HL-60 (cell line): ENCODE results near the gene VDR.

Experiments
- DNase-seq, 2 experiments: peaks; one replicate each; pipeline ENCODE4 v3.0.0-alpha.2; 2010 to 2020; ENCODE audit warnings: low read depth in 1 of 2, low spot score in 1 of 2
- H3K27ac ChIP-seq: fragments of 250-450 bp; sonication (Bioruptor Pico); replicated peaks from 2 replicates; pipeline ENCODE4 v1.5.1; 2020; ENCODE audit warnings: mild to moderate bottlenecking, moderate library complexity
- H3K27me3 ChIP-seq: fragments of 250-450 bp; sonication (Bioruptor Pico); 2 replicates; pipeline ENCODE4 v1.5.1; 2021; ENCODE audit warnings: mild to moderate bottlenecking, moderate library complexity; ENCODE audit not compliant: insufficient read depth, poor library complexity, severe bottlenecking
- H3K4me3 ChIP-seq: replicated peaks from 2 replicates; pipeline ENCODE4 v1.5.1; 2011; ENCODE audit warnings: mild to moderate bottlenecking, control low read depth, low read length; ENCODE audit not compliant: insufficient read depth
- GABPA ChIP-seq: IDR thresholded peaks from 2 replicates; pipeline ENCODE4 v1.6.1; 2012; ENCODE audit warnings: low read depth
- POLR2AphosphoS5 ChIP-seq: IDR thresholded peaks from 2 replicates; pipeline ENCODE4 v1.6.1; 2012; ENCODE audit warnings: low read depth
- SPI1 ChIP-seq: IDR thresholded peaks from 2 replicates; pipeline ENCODE4 v1.6.1; 2012; ENCODE audit warnings: low read depth, mild to moderate bottlenecking, borderline replicate concordance
- TF ChIP-seq, protein P1 (sequence below): IDR thresholded peaks from 2 replicates; pipeline ENCODE4 v1.6.1; 2012; ENCODE audit warnings: low read depth; ENCODE audit not compliant: insufficient replicate concordance
- TF ChIP-seq, protein P2 (sequence below): IDR thresholded peaks from one replicate; pipeline ENCODE4 v1.5.1; 2011; ENCODE audit warnings: low read length, control low read depth, inconsistent platforms; ENCODE audit not compliant: insufficient read depth

Gene VDR

GRCh38 chr12:47935184-47935583 lies 30.4 kb upstream of the VDR start:
- Histone ChIP-seq H3K4me3 (no peak overlapping the region), H3K27ac (no peak overlapping the region), H3K27me3 (no peaks in the 10 kb centered on the region)
- TF ChIP-seq, protein P1, sequence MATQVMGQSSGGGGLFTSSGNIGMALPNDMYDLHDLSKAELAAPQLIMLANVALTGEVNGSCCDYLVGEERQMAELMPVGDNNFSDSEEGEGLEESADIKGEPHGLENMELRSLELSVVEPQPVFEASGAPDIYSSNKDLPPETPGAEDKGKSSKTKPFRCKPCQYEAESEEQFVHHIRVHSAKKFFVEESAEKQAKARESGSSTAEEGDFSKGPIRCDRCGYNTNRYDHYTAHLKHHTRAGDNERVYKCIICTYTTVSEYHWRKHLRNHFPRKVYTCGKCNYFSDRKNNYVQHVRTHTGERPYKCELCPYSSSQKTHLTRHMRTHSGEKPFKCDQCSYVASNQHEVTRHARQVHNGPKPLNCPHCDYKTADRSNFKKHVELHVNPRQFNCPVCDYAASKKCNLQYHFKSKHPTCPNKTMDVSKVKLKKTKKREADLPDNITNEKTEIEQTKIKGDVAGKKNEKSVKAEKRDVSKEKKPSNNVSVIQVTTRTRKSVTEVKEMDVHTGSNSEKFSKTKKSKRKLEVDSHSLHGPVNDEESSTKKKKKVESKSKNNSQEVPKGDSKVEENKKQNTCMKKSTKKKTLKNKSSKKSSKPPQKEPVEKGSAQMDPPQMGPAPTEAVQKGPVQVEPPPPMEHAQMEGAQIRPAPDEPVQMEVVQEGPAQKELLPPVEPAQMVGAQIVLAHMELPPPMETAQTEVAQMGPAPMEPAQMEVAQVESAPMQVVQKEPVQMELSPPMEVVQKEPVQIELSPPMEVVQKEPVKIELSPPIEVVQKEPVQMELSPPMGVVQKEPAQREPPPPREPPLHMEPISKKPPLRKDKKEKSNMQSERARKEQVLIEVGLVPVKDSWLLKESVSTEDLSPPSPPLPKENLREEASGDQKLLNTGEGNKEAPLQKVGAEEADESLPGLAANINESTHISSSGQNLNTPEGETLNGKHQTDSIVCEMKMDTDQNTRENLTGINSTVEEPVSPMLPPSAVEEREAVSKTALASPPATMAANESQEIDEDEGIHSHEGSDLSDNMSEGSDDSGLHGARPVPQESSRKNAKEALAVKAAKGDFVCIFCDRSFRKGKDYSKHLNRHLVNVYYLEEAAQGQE, result no peak
- no peak for TF ChIP-seq POLR2AphosphoS5
- TF ChIP-seq GABPA, result no peak
- TF ChIP-seq SPI1, result no peak
- TF ChIP-seq, protein P2, sequence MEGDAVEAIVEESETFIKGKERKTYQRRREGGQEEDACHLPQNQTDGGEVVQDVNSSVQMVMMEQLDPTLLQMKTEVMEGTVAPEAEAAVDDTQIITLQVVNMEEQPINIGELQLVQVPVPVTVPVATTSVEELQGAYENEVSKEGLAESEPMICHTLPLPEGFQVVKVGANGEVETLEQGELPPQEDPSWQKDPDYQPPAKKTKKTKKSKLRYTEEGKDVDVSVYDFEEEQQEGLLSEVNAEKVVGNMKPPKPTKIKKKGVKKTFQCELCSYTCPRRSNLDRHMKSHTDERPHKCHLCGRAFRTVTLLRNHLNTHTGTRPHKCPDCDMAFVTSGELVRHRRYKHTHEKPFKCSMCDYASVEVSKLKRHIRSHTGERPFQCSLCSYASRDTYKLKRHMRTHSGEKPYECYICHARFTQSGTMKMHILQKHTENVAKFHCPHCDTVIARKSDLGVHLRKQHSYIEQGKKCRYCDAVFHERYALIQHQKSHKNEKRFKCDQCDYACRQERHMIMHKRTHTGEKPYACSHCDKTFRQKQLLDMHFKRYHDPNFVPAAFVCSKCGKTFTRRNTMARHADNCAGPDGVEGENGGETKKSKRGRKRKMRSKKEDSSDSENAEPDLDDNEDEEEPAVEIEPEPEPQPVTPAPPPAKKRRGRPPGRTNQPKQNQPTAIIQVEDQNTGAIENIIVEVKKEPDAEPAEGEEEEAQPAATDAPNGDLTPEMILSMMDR, result no peak
- no peak for DNase-seq

DNA sequence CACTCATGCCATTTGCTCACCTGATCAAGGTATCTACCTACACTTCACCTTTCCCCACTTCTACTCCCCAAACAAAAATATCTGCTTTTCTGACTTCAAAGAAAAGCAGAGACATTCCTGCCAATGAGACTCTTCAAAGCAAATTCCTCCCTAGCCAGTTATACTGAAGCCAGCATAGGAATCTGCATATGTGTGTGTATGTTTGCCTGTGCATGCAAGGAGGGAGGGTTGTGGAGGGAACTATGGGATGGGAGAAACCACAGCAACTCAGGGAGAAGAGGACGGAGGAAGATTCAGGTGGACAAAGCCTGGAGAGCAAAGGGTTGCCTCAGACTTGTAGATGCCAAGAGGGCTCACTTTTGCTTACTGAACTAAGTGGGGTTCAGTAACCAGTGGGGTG lies 26.4 kb upstream of the VDR start:
- H3K4me3 ChIP-seq, result no peak overlapping the region
- no peak for DNase-seq
- TF ChIP-seq GABPA (no peak), SPI1 (no peak), POLR2AphosphoS5 (no peak)
- TF ChIP-seq, protein P2, result no peak
- TF ChIP-seq, protein P1, result no peak
- H3K27ac ChIP-seq, result no peak overlapping the region
- no peaks in the 10 kb centered on the region for H3K27me3 ChIP-seq

DNA sequence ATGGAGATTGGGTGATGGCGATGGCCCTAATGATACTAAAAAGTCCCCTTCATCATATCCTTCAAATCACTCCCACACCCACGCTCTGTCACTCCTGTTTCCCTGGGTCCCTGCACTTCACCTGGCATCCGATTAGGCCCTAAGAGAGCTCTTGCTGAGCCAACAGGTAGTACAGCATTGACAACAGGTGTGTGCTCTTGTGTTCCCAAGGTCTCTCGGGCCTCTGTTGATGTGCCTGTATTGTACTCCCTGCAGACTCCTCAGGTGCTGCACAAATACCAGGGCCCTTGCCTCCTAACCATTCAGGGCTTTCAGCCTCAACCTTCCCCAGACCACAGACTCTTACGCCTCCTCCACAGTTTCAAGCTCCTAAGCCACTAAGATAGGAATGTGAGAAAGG lies 25.8 kb upstream of the VDR start:
- H3K27ac ChIP-seq, result no peak overlapping the region
- TF ChIP-seq SPI1 (no peak), POLR2AphosphoS5 (no peak), GABPA (no peak)
- TF ChIP-seq, protein P1, result no peak
- TF ChIP-seq, protein P2, result no peak
- DNase-seq, result no peak
- no peak overlapping the region for H3K4me3 ChIP-seq
- H3K27me3 ChIP-seq, result no peaks in the 10 kb centered on the region
